Globus pallidus (tissue), 1 donor: ENCODE measurements around the gene REXO1.

Experiments used
- DNase-seq: peaks from one replicate; pipeline ENCODE4 v3.0.0-alpha.2; 2015; ENCODE audit warnings: low spot score

The REXO1 gene

DNA sequence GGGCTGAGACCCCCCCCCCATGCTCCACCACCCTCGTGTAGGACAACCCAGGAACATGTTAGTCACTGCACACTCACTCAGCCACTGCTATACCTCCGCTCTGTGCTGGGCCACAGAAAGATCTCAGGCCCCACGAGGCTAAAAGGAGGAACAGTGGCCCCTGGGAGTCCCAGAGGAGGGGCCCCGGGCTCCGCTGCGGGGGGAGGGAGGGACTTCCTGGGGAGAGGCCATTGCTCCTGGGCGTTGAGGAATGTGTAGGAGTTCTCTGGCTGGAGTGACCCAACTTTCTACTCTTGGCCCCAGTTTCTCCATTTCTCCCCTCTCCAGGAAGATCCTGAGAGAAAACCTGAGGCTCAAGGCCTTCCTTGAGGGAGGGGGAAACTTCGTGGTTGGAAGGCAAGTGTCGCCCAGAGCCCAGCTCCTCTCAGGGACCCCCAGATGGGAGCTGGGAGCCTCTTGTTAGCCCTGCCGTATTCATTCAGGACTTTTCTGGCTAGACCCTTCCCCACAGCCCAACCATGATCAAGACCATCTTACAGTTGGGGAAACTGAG lies 81.4 kb downstream of the REXO1 start:
- DNase-seq = no peak

DNA sequence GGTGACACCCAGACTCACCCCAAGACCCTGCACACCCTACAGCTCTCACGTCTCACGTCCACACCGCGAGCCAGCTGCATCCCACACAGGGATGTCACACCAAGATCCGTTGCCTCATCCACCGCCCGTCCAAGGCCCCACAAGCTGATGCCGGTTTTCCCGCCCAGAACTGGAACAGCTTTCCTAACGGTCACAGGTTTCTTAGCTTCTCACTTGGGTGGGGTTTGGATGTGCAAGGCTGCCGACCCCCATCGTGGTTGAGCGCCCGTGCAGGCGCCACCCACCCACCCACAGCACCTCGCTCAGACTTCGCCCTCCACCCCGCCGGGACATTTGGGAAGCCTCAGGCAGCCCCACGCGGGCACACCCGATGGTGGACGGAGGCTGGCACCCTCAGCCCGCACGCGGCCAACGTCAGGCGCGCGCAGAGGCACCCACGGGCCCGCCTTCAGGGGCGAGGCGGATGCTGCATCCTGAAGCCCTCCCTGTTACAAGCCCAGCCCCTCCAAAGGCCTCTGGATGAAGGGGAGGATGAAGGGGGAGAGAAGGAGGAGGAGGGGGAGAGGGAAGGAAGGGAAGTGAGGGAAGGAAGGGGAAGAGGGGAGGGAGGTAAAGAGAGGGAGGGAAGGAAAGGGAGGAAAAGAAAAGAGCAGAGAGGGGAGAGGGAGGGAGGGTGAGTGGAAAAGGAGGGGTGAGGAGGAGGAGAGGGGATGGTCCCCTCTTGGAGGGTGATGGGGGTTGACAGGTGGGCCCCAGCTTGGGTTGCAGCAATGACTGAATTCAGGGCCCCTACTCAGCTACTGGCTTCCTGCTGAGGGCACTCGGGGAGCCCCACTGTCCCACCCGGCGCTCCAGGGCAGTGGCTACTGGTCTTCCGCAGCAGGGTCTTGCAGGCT lies 82.1 kb downstream of the REXO1 start:
- DNase-seq = no peak
